ENCODE measurements around the gene TRIO. TPM values are rescaled to one million over a fixed set of nuclear protein-coding genes. Genes with fewer than 3 reads are reported as not detected.

TRIO gene
- total RNA-seq, 1 experiment from 2014 or later, result 106 TPM

- no peak for DNase-seq (ENCODE audit: extremely low read depth, low read depth)
Observed at GRCh38 chr5:14181299-14181968, 38.3 kb downstream of the TRIO start.

GRCh38 chr5:14182761-14183160, 39.6 kb downstream of the TRIO start:
- no peak for DNase-seq (ENCODE audit: extremely low read depth, low read depth)

- no peak for DNase-seq (ENCODE audit: extremely low read depth, low read depth)
Observed at GRCh38 chr5:14183187-14183939, 40.2 kb downstream of the TRIO start.

GRCh38 chr5:14184082-14184481, 40.9 kb downstream of the TRIO start:
- DNase-seq (ENCODE audit: extremely low read depth, low read depth), result no peak

- no peak for DNase-seq (ENCODE audit: extremely low read depth, low read depth)
Observed at GRCh38 chr5:14184725-14185124, 41.6 kb downstream of the TRIO start.

- DNase-seq (ENCODE audit: extremely low read depth, low read depth), result no peak
Observed at GRCh38 chr5:14185326-14186058, 42.4 kb downstream of the TRIO start.

- DNase-seq (ENCODE audit: extremely low read depth, low read depth), result no peak
Observed at GRCh38 chr5:14186059-14186830, 43.1 kb downstream of the TRIO start.

- no peak for DNase-seq (ENCODE audit: extremely low read depth, low read depth)
Observed at GRCh38 chr5:14187157-14187556, 44.0 kb downstream of the TRIO start.

GRCh38 chr5:14187660-14188059, 44.5 kb downstream of the TRIO start:
- DNase-seq (ENCODE audit: extremely low read depth, low read depth), result no peak

- no peak for DNase-seq (ENCODE audit: extremely low read depth, low read depth)
Observed at GRCh38 chr5:14188778-14189177, 45.6 kb downstream of the TRIO start.

- DNase-seq (ENCODE audit: extremely low read depth, low read depth), result no peak
Observed at GRCh38 chr5:14189680-14190079, 46.5 kb downstream of the TRIO start.

GRCh38 chr5:14190194-14191164, 47.3 kb downstream of the TRIO start:
- peak; percentile 67 for DNase-seq (ENCODE audit: extremely low read depth, low read depth)

- DNase-seq (ENCODE audit: extremely low read depth, low read depth), result no peak
Observed at GRCh38 chr5:14191325-14191724, 48.2 kb downstream of the TRIO start.

- DNase-seq (ENCODE audit: extremely low read depth, low read depth), result no peak
Observed at GRCh38 chr5:14193496-14193895, 50.4 kb downstream of the TRIO start.

GRCh38 chr5:14195588-14195987, 52.4 kb downstream of the TRIO start:
- DNase-seq (ENCODE audit: extremely low read depth, low read depth), result no peak

GRCh38 chr5:14197056-14197455, 53.9 kb downstream of the TRIO start:
- no peak for DNase-seq (ENCODE audit: extremely low read depth, low read depth)

- DNase-seq (ENCODE audit: extremely low read depth, low read depth), result no peak
Observed at GRCh38 chr5:14199902-14200301, 56.8 kb downstream of the TRIO start.

GRCh38 chr5:14200312-14200990, 57.3 kb downstream of the TRIO start:
- no peak for DNase-seq (ENCODE audit: extremely low read depth, low read depth)

All from NCI-H460 (cell line).